Measurements from ENCODE around the gene PDE3A. TPM values are rescaled to one million over a fixed set of nuclear protein-coding genes. Genes with fewer than 3 reads are reported as not detected.

Gene PDE3A
- total RNA-seq, 1 experiment from 2014 or later = 0.58 TPM

GRCh38 chr12:20681334-20681733, 313.0 kb downstream of the PDE3A start:
- no TSS peak for BruUV-seq (replicated peaks)

GRCh38 chr12:20695232-20695631, 326.9 kb downstream of the PDE3A start, which contains the start of gene SLCO1C1:
Gene SLCO1C1, plus strand, starts transcription at chr12:20695332. Its CDS starts 4,245 bp downstream, at chr12:20699577.
- no peak within 1 kb of the TSS for H2AFZ ChIP-seq (ENCODE audit: low read length)
- no peaks in the 10 kb centered on the region for H4K20me1 ChIP-seq (ENCODE audit: low read length)
- H3K4me1 ChIP-seq (ENCODE audit: insufficient read depth, low read length) = no peaks in the 10 kb centered on the region
- intact Hi-C loops (cut with micrococcal nuclease) = no loop called here
- H3K9me3 ChIP-seq (ENCODE audit: low read length) = no peaks in the 10 kb centered on the region
- no peaks in the 10 kb centered on the region for H3F3A ChIP-seq (ENCODE audit: low read length, unreplicated experiment)
- no peaks in the 10 kb centered on the region for H3K79me2 ChIP-seq (ENCODE audit: low read length)
- ChIA-PET POLR2A (ENCODE audit: unreplicated experiment) (no interaction called here), CTCF (no interaction called here)
- DNase-seq = no peak
- no peak within 1 kb of the TSS for H3K9ac ChIP-seq (ENCODE audit: low read length)
- ATAC-seq = no peak
- BruUV-seq (replicated peaks) = no TSS peak
- TF ChIP-seq EZH2phosphoT487 (IDR thresholded peaks at IDR 0.05; ENCODE audit: borderline replicate concordance, low read length) (no peak), EZH2 (IDR thresholded peaks at IDR 0.05; ENCODE audit: low read length, unreplicated experiment) (no peak), CTCF (conservative IDR thresholded peaks at IDR 0.05; ENCODE audit: low read depth, low read length) (no peak)
- no peak within 1 kb of the TSS for H3K4me3 ChIP-seq (ENCODE audit: low read length)
- H3K4me2 ChIP-seq (ENCODE audit: low read length) = no peak within 1 kb of the TSS
- H3K27ac ChIP-seq (ENCODE audit: low read length) = no peak within 1 kb of the TSS
- no peaks in the 10 kb centered on the region for H3K27me3 ChIP-seq (ENCODE audit: low read length)
- no peaks in the 10 kb centered on the region for H3K9me2 ChIP-seq (replicated peaks; ENCODE audit: low read length)
- no peaks in the 10 kb centered on the region for H3K36me3 ChIP-seq (ENCODE audit: low read depth, low read length)

More at GRCh38 chr12:20681334-20681733, 313.0 kb downstream of the PDE3A start:
- no peaks in the 10 kb centered on the region for H3K9me3 ChIP-seq (ENCODE audit: low read length)
- H2AFZ ChIP-seq (ENCODE audit: low read length) = no peak overlapping the region
- peaks cover 3% of the 10 kb centered on the region; the same call in 1 of the 2 replicates for H3K4me1 ChIP-seq (ENCODE audit: insufficient read depth, low read length)
- DNase-seq (no peak), ATAC-seq (no peak)
- no peaks in the 10 kb centered on the region for H3K27me3 ChIP-seq (ENCODE audit: low read length)
- no peak overlapping the region for H3K4me2 ChIP-seq (ENCODE audit: low read length)
- no peaks in the 10 kb centered on the region for H3K36me3 ChIP-seq (ENCODE audit: low read depth, low read length)
- H3K79me2 ChIP-seq (ENCODE audit: low read length) = no peaks in the 10 kb centered on the region
- TF ChIP-seq EZH2 (IDR thresholded peaks at IDR 0.05; ENCODE audit: low read length, unreplicated experiment) (no peak), CTCF (conservative IDR thresholded peaks at IDR 0.05; ENCODE audit: low read depth, low read length) (no peak), EZH2phosphoT487 (IDR thresholded peaks at IDR 0.05; ENCODE audit: borderline replicate concordance, low read length) (no peak)
- intact Hi-C loops (cut with micrococcal nuclease) = no loop called here
- H3K4me3 ChIP-seq (ENCODE audit: low read length) = no peak overlapping the region
- no peaks in the 10 kb centered on the region for H3F3A ChIP-seq (ENCODE audit: low read length, unreplicated experiment)
- no peaks in the 10 kb centered on the region for H4K20me1 ChIP-seq (ENCODE audit: low read length)
- POLR2A ChIA-PET (ENCODE audit: unreplicated experiment) = no interaction called here
- CTCF ChIA-PET = no interaction called here
- H3K9me2 ChIP-seq (replicated peaks; ENCODE audit: low read length) = no peaks in the 10 kb centered on the region
- no peak overlapping the region for H3K9ac ChIP-seq (ENCODE audit: low read length)
- no peak overlapping the region for H3K27ac ChIP-seq (ENCODE audit: low read length)

- DNase-seq = no peak
- H3K9me3 ChIP-seq (ENCODE audit: low read length) = no peaks in the 10 kb centered on the region
- no peaks in the 10 kb centered on the region for H3K9me2 ChIP-seq (replicated peaks; ENCODE audit: low read length)
- POLR2A ChIA-PET (ENCODE audit: unreplicated experiment) = no interaction called here
- no peaks in the 10 kb centered on the region for H3K4me1 ChIP-seq (ENCODE audit: insufficient read depth, low read length)
- no peak for ATAC-seq
- H3K27me3 ChIP-seq (ENCODE audit: low read length) = no peaks in the 10 kb centered on the region
- H3K9ac ChIP-seq (ENCODE audit: low read length) = no peak overlapping the region
- no peaks in the 10 kb centered on the region for H3K36me3 ChIP-seq (ENCODE audit: low read depth, low read length)
- H3K79me2 ChIP-seq (ENCODE audit: low read length) = no peaks in the 10 kb centered on the region
- H3F3A ChIP-seq (ENCODE audit: low read length, unreplicated experiment) = no peaks in the 10 kb centered on the region
- H3K4me2 ChIP-seq (ENCODE audit: low read length) = no peak overlapping the region
- H3K4me3 ChIP-seq (ENCODE audit: low read length) = no peak overlapping the region
- H3K27ac ChIP-seq (ENCODE audit: low read length) = no peak overlapping the region
- CTCF ChIA-PET = no interaction called here
- TF ChIP-seq CTCF (conservative IDR thresholded peaks at IDR 0.05; ENCODE audit: low read depth, low read length) (no peak), EZH2phosphoT487 (IDR thresholded peaks at IDR 0.05; ENCODE audit: borderline replicate concordance, low read length) (no peak), EZH2 (IDR thresholded peaks at IDR 0.05; ENCODE audit: low read length, unreplicated experiment) (no peak)
- H2AFZ ChIP-seq (ENCODE audit: low read length) = no peak overlapping the region
- no peaks in the 10 kb centered on the region for H4K20me1 ChIP-seq (ENCODE audit: low read length)
- intact Hi-C loops (cut with micrococcal nuclease) = no loop called here
- no TSS peak for BruUV-seq (replicated peaks)
Measured at GRCh38 chr12:20696181-20696905, 328.0 kb downstream of the PDE3A start.

Measured in PC-3 (cell line).